Ammon's horn (tissue), 1 donor: ENCODE data around the gene CASS4.
"Not testable (repeated sequence)": the region's sequence is repeated elsewhere in the genome, so short reads cannot be mapped to it uniquely, and the experiment has no call there.

ENCODE experiments used
- DNase-seq: peaks from one replicate; pipeline ENCODE4 v3.0.0-alpha.2; 2016; ENCODE audit warnings: low spot score

Gene CASS4

GRCh38 chr20:56392881-56393482 lies 19.1 kb upstream of the CASS4 start:
- no peak for DNase-seq

- DNase-seq = no peak
Measured at GRCh38 chr20:56393653-56394052, 18.4 kb upstream of the CASS4 start.

GRCh38 chr20:56395166-56395565 lies 16.9 kb upstream of the CASS4 start:
- DNase-seq = no peak

- peak; percentile 78 for DNase-seq
Measured at GRCh38 chr20:56400001-56400640, 11.9 kb upstream of the CASS4 start.

GRCh38 chr20:56403465-56403864 lies 8.6 kb upstream of the CASS4 start:
- no peak for DNase-seq

- DNase-seq = not testable (repeated sequence)
Measured at GRCh38 chr20:56405356-56405755, 6.7 kb upstream of the CASS4 start.

- DNase-seq = no peak
Measured at GRCh38 chr20:56406910-56407309, 5.2 kb upstream of the CASS4 start.

- no peak for DNase-seq
Measured at GRCh38 chr20:56409521-56409920, 2.5 kb upstream of the CASS4 start.

GRCh38 chr20:56409956-56410355 lies 2.1 kb upstream of the CASS4 start:
- DNase-seq = no peak

GRCh38 chr20:56411287-56411686 lies 773 bp upstream of the CASS4 start:
- not testable (repeated sequence) for DNase-seq

GRCh38 chr20:56412473-56412790 lies 372 bp downstream of the CASS4 start:
- no peak for DNase-seq

- DNase-seq = no peak
Measured at GRCh38 chr20:56412949-56413348, 889 bp downstream of the CASS4 start.

GRCh38 chr20:56414842-56415765 lies 3.0 kb downstream of the CASS4 start:
- no peak for DNase-seq

- no peak for DNase-seq
Measured at GRCh38 chr20:56417402-56417801, 5.3 kb downstream of the CASS4 start.

- no peak for DNase-seq
Measured at GRCh38 chr20:56417911-56418310, 5.9 kb downstream of the CASS4 start.

GRCh38 chr20:56418385-56418861 lies 6.4 kb downstream of the CASS4 start:
- DNase-seq = no peak

GRCh38 chr20:56420028-56420427 lies 8.0 kb downstream of the CASS4 start:
- DNase-seq = no peak

- DNase-seq = no peak
Measured at GRCh38 chr20:56420940-56421688, 9.1 kb downstream of the CASS4 start.

- no peak for DNase-seq
Measured at GRCh38 chr20:56422076-56422823, 10.2 kb downstream of the CASS4 start.

- no peak for DNase-seq
Measured at GRCh38 chr20:56422824-56423189, 10.7 kb downstream of the CASS4 start.

GRCh38 chr20:56423211-56423610 lies 11.2 kb downstream of the CASS4 start:
- DNase-seq = no peak

- no peak for DNase-seq
Measured at GRCh38 chr20:56423886-56424285, 11.8 kb downstream of the CASS4 start.
